GM12874 (cell line): Measurements from ENCODE around the gene EFHC1.

Experiments
- CTCF ChIP-seq: IDR thresholded peaks from 2 replicates; pipeline ENCODE4 v1.5.1; 2011; ENCODE audit warnings: low read depth, mild to moderate bottlenecking, control low read depth, low read length, moderate library complexity; ENCODE audit not compliant: insufficient read depth

The EFHC1 gene

GRCh38 chr6:52422156-52422555, 2.0 kb downstream of the EFHC1 start:
- no peak for TF ChIP-seq CTCF

- TF ChIP-seq CTCF, result no peak
Measured at GRCh38 chr6:52423448-52423847, 3.3 kb downstream of the EFHC1 start.

GRCh38 chr6:52423971-52424381, 3.8 kb downstream of the EFHC1 start:
- no peak for TF ChIP-seq CTCF

GRCh38 chr6:52424513-52424912, 4.4 kb downstream of the EFHC1 start:
- TF ChIP-seq CTCF, result no peak

GRCh38 chr6:52426667-52427066, 6.5 kb downstream of the EFHC1 start:
- no peak for TF ChIP-seq CTCF

GRCh38 chr6:52435345-52435744, 15.2 kb downstream of the EFHC1 start:
- no peak for TF ChIP-seq CTCF

GRCh38 chr6:52438926-52439325, 18.8 kb downstream of the EFHC1 start:
- TF ChIP-seq CTCF, result no peak

GRCh38 chr6:52454556-52454955, 34.4 kb downstream of the EFHC1 start:
- TF ChIP-seq CTCF, result no peak
